Neural cell (in vitro differentiated cells): ENCODE results near the gene ITPRIP.

Experiments
- CTCF ChIP-seq: fragments of 450-650 bp; IDR thresholded peaks from 2 replicates; pipeline ENCODE4 v1.5.1; 2014; ENCODE audit warnings: antibody characterized with exemption, mild to moderate bottlenecking, moderate library complexity; ENCODE audit not compliant: poor library complexity, severe bottlenecking
- POLR2AphosphoS5 ChIP-seq: IDR thresholded peaks from 2 replicates; pipeline ENCODE4 v1.6.1; 2012

- TF ChIP-seq CTCF (no peak), POLR2AphosphoS5 (no peak)
Measured at GRCh38 chr10:104371753-104372152, 33.5 kb upstream of the ITPRIP start.
